Keratinocyte (primary cell): ENCODE data around the gene LETMD1. TPM values are rescaled to one million over a fixed set of nuclear protein-coding genes. Genes with fewer than 3 reads are reported as not detected.

Source experiments
- DNase-seq: peaks from one replicate; pipeline ENCODE4 v3.0.0-alpha.2; 2011; ENCODE audit warnings: low read depth, missing footprints, low spot score
- FAIRE-seq: peaks from 2 replicates; lab custom pipeline; 2011; peaks lifted over from hg19 to GRCh38; lab: Jason Lieb, UNC
- H2AFZ ChIP-seq: 2 replicates; pipeline ENCODE4 v1.6.0; 2012; ENCODE audit warnings: low read length, control low read depth, inconsistent platforms; ENCODE audit not compliant: control insufficient read depth
- H3K27ac ChIP-seq: 2 replicates; pipeline ENCODE4 v1.5.1; 2011; ENCODE audit warnings: low read length; ENCODE audit not compliant: control insufficient read depth, insufficient read depth
- H3K27me3 ChIP-seq: 3 replicates; pipeline ENCODE4 v1.6.0; 2011; ENCODE audit warnings: low read length; ENCODE audit not compliant: control insufficient read depth, insufficient read depth; ENCODE audit errors: extremely low read depth
- H3K36me3 ChIP-seq, 2 experiments: 2 replicates in 1 of 2; 3 replicates in 1 of 2; pipeline ENCODE4 v1.5.1; 2011; ENCODE audit warnings: low read length in 2 of 2, mild to moderate bottlenecking in 1 of 2; ENCODE audit not compliant: control insufficient read depth in 2 of 2, insufficient read depth in 2 of 2; ENCODE audit errors: extremely low read depth in 1 of 2
- H3K4me1 ChIP-seq: 3 replicates; pipeline ENCODE4 v1.5.1; 2011; ENCODE audit warnings: low read length; ENCODE audit not compliant: control insufficient read depth, insufficient read depth; ENCODE audit errors: extremely low read depth
- H3K4me2 ChIP-seq: 3 replicates; pipeline ENCODE4 v1.6.0; 2011; ENCODE audit warnings: low read depth, low read length; ENCODE audit not compliant: control insufficient read depth, insufficient read depth; ENCODE audit errors: extremely low read depth
- H3K4me3 ChIP-seq, 3 experiments: fragments of 200-600 bp in 1 of 3; sonication (generic) in 1 of 3; 2 replicates in 2 of 3; 3 replicates in 1 of 3; pipeline ENCODE4 v1.5.1; 2011 to 2016; ENCODE audit warnings: low read length in 3 of 3, mild to moderate bottlenecking in 3 of 3, control low read depth in 2 of 3, inconsistent platforms in 1 of 3, low read depth in 1 of 3, mixed read lengths in 1 of 3, mixed run types in 1 of 3, moderate library complexity in 1 of 3; ENCODE audit not compliant: control insufficient read depth in 2 of 3, insufficient read depth in 2 of 3; ENCODE audit errors: extremely low read depth in 1 of 3
- H3K79me2 ChIP-seq: 2 replicates; pipeline ENCODE4 v1.6.0; 2012; ENCODE audit warnings: low read length; ENCODE audit not compliant: control insufficient read depth, insufficient read depth
- H3K9ac ChIP-seq: 3 replicates; pipeline ENCODE4 v1.6.0; 2011; ENCODE audit warnings: low read length; ENCODE audit not compliant: control insufficient read depth, insufficient read depth; ENCODE audit errors: extremely low read depth
- H3K9me1 ChIP-seq: 3 replicates; pipeline ENCODE4 v1.6.0; 2011; ENCODE audit warnings: low read length; ENCODE audit not compliant: control insufficient read depth, insufficient read depth; ENCODE audit errors: extremely low read depth
- H3K9me3 ChIP-seq: 2 replicates; pipeline ENCODE4 v1.5.1; 2012; ENCODE audit warnings: low read depth, low read length; ENCODE audit not compliant: control insufficient read depth
- H4K20me1 ChIP-seq: 3 replicates; pipeline ENCODE4 v1.6.0; 2011; ENCODE audit warnings: low read length; ENCODE audit not compliant: control insufficient read depth, insufficient read depth; ENCODE audit errors: extremely low read depth
- CTCF ChIP-seq, 3 experiments: IDR thresholded peaks in 1 of 3; conservative IDR thresholded peaks in 1 of 3; optimal IDR thresholded peaks in 1 of 3; 2 replicates in 2 of 3; 3 replicates in 1 of 3; pipeline versions ENCODE3 to v1.5.1; 2011; ENCODE audit warnings: low read length in 3 of 3, mild to moderate bottlenecking in 3 of 3, moderate library complexity in 2 of 3, control low read depth in 1 of 3, inconsistent platforms in 1 of 3; ENCODE audit not compliant: insufficient read depth in 2 of 3; ENCODE audit errors: extremely low read depth in 1 of 3
- EZH2 ChIP-seq: IDR thresholded peaks from one replicate; pipeline ENCODE4 v1.6.1; 2012; ENCODE audit warnings: inconsistent platforms, mild to moderate bottlenecking, low read length, moderate library complexity
- dilution Hi-C: fragments of 300-500 bp; cut with MboI; formaldehyde crosslinking; loops from one replicate; pipeline ENCODE4 v1.7.0; 2020; ENCODE audit warnings: low sequenced_read_pairs; ENCODE audit not compliant: extremely low pct_ligation_motif_present
- polyA plus RNA-seq, 5 experiments: library from polyadenylated mRNA; depleted of rRNA in 3 of 5; stranded (reverse) in 3 of 5; stranded (forward) in 1 of 5; unstranded in 1 of 5; fragments of >200 nt; gene quantifications; 1 replicate in 1 of 5; 2 replicates in 3 of 5; 3 replicates in 1 of 5; pipeline versions ENCODE4 v1.2.1 to v1.2.3, GENCODE V29; 2011 to 2012; ENCODE audit warnings: missing spikeins in 2 of 5, low read depth in 1 of 5, low replicate concordance in 1 of 5

Gene LETMD1
- polyA plus RNA-seq, 1 donor (not counting 4 experiments of a cell fraction or from before 2014, with no cell fraction given): 51.1 TPM

GRCh38 chr12:51033457-51034089, 14.6 kb upstream of the LETMD1 start:
- FAIRE-seq (no peak), DNase-seq (no peak)
- dilution Hi-C loops: no loop called here
- no peak overlapping the region for H3K9ac ChIP-seq
- H3K9me3 ChIP-seq: no peaks in the 10 kb centered on the region
- no peak overlapping the region for H3K27ac ChIP-seq
- H3K27me3 ChIP-seq: no peaks in the 10 kb centered on the region
- peaks cover 14% of the 10 kb centered on the region for H3K4me1 ChIP-seq
- H3K9me1 ChIP-seq: no peaks in the 10 kb centered on the region
- no peak overlapping the region for H3K4me3 ChIP-seq
- H3K79me2 ChIP-seq: no peaks in the 10 kb centered on the region
- H3K4me2 ChIP-seq: no peak overlapping the region
- no peaks in the 10 kb centered on the region for H4K20me1 ChIP-seq
- no peak overlapping the region for H2AFZ ChIP-seq
- no peaks in the 10 kb centered on the region for H3K36me3 ChIP-seq
- TF ChIP-seq EZH2 (no peak), CTCF (optimal IDR thresholded peaks at IDR 0.05 in 1 of 3, IDR thresholded peaks at IDR 0.05 in 1 of 3, conservative IDR thresholded peaks at IDR 0.05 in 1 of 3; ENCODE audit: extremely low read depth in 1 of 3, insufficient read depth in 2 of 3, low read length in 3 of 3) (no peak)

GRCh38 chr12:51036279-51036678, 11.8 kb upstream of the LETMD1 start:
- H3K9me3 ChIP-seq: no peaks in the 10 kb centered on the region
- no peak for FAIRE-seq

More at GRCh38 chr12:51036279-51036678, 11.8 kb upstream of the LETMD1 start:
- Histone ChIP-seq H3K79me2 (no peaks in the 10 kb centered on the region), H3K27me3 (no peaks in the 10 kb centered on the region), H3K4me2 (no peak overlapping the region), H3K36me3 (no peaks in the 10 kb centered on the region), H3K4me3 (no peak overlapping the region), H2AFZ (no peak overlapping the region), H3K27ac (no peak overlapping the region), H4K20me1 (no peaks in the 10 kb centered on the region), H3K9ac (no peak overlapping the region), H3K9me1 (no peaks in the 10 kb centered on the region), H3K4me1 (peaks cover 9% of the 10 kb centered on the region)
- dilution Hi-C loops: no loop called here
- no peak for DNase-seq
- TF ChIP-seq CTCF (optimal IDR thresholded peaks at IDR 0.05 in 1 of 3, IDR thresholded peaks at IDR 0.05 in 1 of 3, conservative IDR thresholded peaks at IDR 0.05 in 1 of 3; ENCODE audit: extremely low read depth in 1 of 3, insufficient read depth in 2 of 3, low read length in 3 of 3): no peak
- TF ChIP-seq EZH2: no peak
